Kidney epithelial cell (primary cell): Measurements from ENCODE around the gene ZFHX3. TPM values are rescaled to one million over a fixed set of nuclear protein-coding genes. Genes with fewer than 3 reads are reported as not detected.
A peak's percentile ranks its signal among the peaks of the same experiment; 100 is the strongest.

Experiments
- DNase-seq: peaks from one replicate; pipeline ENCODE4 v3.0.0-alpha.2; 2010; ENCODE audit warnings: low read depth
- H3K27me3 ChIP-seq: 2 replicates; pipeline ENCODE4 v1.6.0; 2011; ENCODE audit warnings: low read length; ENCODE audit not compliant: control insufficient read depth, insufficient read depth
- H3K36me3 ChIP-seq: 2 replicates; pipeline ENCODE4 v1.5.1; 2011; ENCODE audit warnings: low read length; ENCODE audit not compliant: control insufficient read depth, insufficient read depth
- H3K4me3 ChIP-seq: 2 replicates; pipeline ENCODE4 v1.5.1; 2011; ENCODE audit warnings: low read depth, mild to moderate bottlenecking, control low read depth, low read length
- total RNA-seq: library from RNA; depleted of rRNA; stranded (reverse); fragments of >200 nt; gene quantifications from 2 replicates; pipeline ENCODE4 v1.2.3, GENCODE V29; 2015
- TF ChIP-seq, protein P1 (sequence below): IDR thresholded peaks from 2 replicates; pipeline ENCODE4 v1.5.1; 2011; ENCODE audit warnings: mild to moderate bottlenecking, moderate library complexity, low read length, control low read depth, inconsistent platforms; ENCODE audit not compliant: insufficient read depth, poor library complexity, severe bottlenecking

ZFHX3 gene
- total RNA-seq, 1 donor from 2014 or later: 19.9 TPM

GRCh38 chr16:72829846-72830775, 217.8 kb downstream of the ZFHX3 start:
- H3K36me3 ChIP-seq: no peaks in the 10 kb centered on the region
- no peak overlapping the region for H3K4me3 ChIP-seq
- no peaks in the 10 kb centered on the region for H3K27me3 ChIP-seq
- TF ChIP-seq, protein P1, sequence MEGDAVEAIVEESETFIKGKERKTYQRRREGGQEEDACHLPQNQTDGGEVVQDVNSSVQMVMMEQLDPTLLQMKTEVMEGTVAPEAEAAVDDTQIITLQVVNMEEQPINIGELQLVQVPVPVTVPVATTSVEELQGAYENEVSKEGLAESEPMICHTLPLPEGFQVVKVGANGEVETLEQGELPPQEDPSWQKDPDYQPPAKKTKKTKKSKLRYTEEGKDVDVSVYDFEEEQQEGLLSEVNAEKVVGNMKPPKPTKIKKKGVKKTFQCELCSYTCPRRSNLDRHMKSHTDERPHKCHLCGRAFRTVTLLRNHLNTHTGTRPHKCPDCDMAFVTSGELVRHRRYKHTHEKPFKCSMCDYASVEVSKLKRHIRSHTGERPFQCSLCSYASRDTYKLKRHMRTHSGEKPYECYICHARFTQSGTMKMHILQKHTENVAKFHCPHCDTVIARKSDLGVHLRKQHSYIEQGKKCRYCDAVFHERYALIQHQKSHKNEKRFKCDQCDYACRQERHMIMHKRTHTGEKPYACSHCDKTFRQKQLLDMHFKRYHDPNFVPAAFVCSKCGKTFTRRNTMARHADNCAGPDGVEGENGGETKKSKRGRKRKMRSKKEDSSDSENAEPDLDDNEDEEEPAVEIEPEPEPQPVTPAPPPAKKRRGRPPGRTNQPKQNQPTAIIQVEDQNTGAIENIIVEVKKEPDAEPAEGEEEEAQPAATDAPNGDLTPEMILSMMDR: no peak
- peak; percentile 44 for DNase-seq

DNA sequence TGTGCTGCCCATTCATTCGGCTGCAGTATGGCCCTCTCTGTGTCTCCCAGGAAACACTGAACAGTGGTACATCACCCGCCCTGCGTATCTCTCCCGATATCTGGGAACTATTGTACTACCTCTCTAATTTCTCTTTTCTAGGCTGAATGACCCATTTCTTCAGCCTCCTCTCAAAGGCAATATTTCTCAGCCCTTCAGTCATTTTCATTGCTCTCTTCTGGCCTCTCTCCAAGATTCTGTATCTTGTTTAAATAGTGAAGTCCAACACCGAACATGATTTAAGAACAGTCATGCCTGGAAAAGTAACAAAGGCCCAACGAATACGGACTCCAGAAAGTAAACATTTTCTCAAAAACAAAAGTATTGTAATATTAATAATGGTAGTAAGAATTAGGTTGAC, 220.1 kb downstream of the ZFHX3 start:
- H3K36me3 ChIP-seq: no peaks in the 10 kb centered on the region
- H3K27me3 ChIP-seq: no peaks in the 10 kb centered on the region
- H3K4me3 ChIP-seq: no peak overlapping the region
- TF ChIP-seq, protein P1: no peak
- DNase-seq: no peak

DNA sequence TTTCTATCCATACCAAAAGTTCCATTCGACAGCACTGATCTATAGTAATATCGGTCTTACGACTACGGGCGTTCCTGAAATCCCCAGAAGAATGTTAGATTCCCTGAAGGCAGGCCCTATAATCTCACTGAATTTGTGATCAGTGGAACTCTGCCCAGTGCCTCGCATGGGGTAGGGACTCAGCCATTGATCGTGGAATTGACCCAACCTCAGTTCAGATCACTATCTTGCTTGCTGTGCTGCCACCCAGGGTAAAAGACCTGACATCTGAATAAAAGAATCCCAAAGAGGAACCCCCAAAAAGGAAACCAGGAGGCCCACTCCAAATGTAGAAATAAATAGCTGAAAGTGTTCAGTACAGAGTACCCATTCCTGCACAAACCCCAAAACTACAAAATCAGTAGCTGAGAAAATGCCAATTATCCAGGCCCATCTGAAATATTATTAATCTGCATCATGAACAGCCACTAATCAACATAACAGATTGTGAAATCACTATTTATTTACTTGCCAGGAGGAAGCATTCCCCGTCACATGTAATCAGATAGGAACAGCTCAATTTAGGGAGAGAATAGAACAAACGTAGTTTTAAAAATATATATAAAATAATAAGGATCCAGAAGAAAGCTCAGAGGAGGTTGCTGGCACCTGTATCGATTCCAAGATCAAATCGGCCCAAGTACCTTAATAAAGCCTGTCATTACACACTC, 221.9 kb downstream of the ZFHX3 start:
- no peak overlapping the region for H3K4me3 ChIP-seq
- no peak for DNase-seq
- no peaks in the 10 kb centered on the region for H3K27me3 ChIP-seq
- H3K36me3 ChIP-seq: no peaks in the 10 kb centered on the region
- TF ChIP-seq, protein P1: no peak

DNA sequence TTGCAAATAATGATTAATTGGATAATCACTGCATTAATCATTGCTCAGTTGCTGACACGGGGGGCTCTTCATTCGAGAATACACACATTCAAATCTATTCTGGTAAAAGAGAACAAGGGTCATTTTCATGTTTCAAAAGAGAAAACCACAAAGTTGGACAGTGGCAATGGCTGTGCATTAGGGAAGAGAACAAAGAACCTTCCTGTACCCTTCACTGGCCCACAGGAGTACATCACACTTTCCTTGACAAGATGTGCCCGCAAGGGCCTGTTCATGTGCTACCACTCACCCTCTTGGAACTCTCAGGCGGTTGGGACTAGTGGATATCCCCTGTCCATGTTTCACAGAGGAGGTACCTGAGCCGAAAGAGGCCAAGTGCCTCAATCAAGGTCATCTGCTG, 223.2 kb downstream of the ZFHX3 start:
- H3K36me3 ChIP-seq: no peaks in the 10 kb centered on the region
- TF ChIP-seq, protein P1: no peak
- H3K4me3 ChIP-seq: no peak overlapping the region
- H3K27me3 ChIP-seq: no peaks in the 10 kb centered on the region
- no peak for DNase-seq

- no peak for DNase-seq
- TF ChIP-seq, protein P1: no peak
- Histone ChIP-seq H3K4me3 (no peak overlapping the region), H3K36me3 (no peaks in the 10 kb centered on the region), H3K27me3 (no peaks in the 10 kb centered on the region)
These were observed 223.9 kb downstream of the ZFHX3 start for GRCh38 chr16:72824027-72824426.
